OCI-LY7 (cell line): ENCODE measurements around the gene FKBP1B.

Experiments used
- CTCF ChIP-seq: fragments of 200-600 bp; sonication (generic); conservative IDR thresholded peaks from 2 replicates; pipeline ENCODE4 v1.5.1; 2014; ENCODE audit warnings: mild to moderate bottlenecking, antibody characterized with exemption, low read length, moderate library complexity, mixed read lengths
- EZH2phosphoT487 ChIP-seq: fragments of 200-600 bp; sonication (generic); IDR thresholded peaks from 2 replicates; pipeline ENCODE4 v1.6.1; 2018; ENCODE audit warnings: low read depth, borderline replicate concordance, mild to moderate bottlenecking, mixed run types, antibody characterized with exemption, low read length, moderate library complexity, mixed read lengths

- TF ChIP-seq CTCF (no peak), EZH2phosphoT487 (no peak)
Observed at GRCh38 chr2:24051833-24052232, 2.3 kb downstream of the FKBP1B start.
